Psoas muscle (tissue), 8 donors: ENCODE data around the gene COL25A1. TPM values are rescaled to one million over a fixed set of nuclear protein-coding genes. Genes with fewer than 3 reads are reported as not detected.

ENCODE experiments used
- ATAC-seq, 4 donors: fragments of 200-7000 bp; cut with Tn5 transposase; one replicate each; pipeline ENCODE4 v1.9.1; 2020; ENCODE audit warnings: moderate library complexity in 3 of 4, mild to moderate bottlenecking in 2 of 4
- DNase-seq, 2 donors: peaks; one replicate each; pipeline ENCODE4 v3.0.0-alpha.2; 2020
- H3K27ac ChIP-seq: fragments of 200-600 bp; one replicate; pipeline ENCODE4 v1.8.0; 2022
- H3K27me3 ChIP-seq, 3 donors: fragments of 200-600 bp in 1 of 3; one replicate each; pipeline versions ENCODE4 v1.6.1 to v1.8.0; 2013 to 2022; ENCODE audit warnings: low read length in 2 of 3, mild to moderate bottlenecking in 2 of 3, moderate library complexity in 1 of 3; ENCODE audit not compliant: insufficient read depth in 3 of 3
- H3K36me3 ChIP-seq, 2 donors: fragments of 200-600 bp in 1 of 2; one replicate each; pipeline versions ENCODE4 v1.6.1 to v1.8.0; 2013 to 2022; ENCODE audit warnings: low read depth in 1 of 2, mild to moderate bottlenecking in 1 of 2, moderate library complexity in 1 of 2; ENCODE audit not compliant: insufficient read depth in 1 of 2
- H3K4me1 ChIP-seq: fragments of 200-600 bp; one replicate; pipeline ENCODE4 v1.8.0; 2022
- H3K4me3 ChIP-seq: fragments of 200-600 bp; one replicate; pipeline ENCODE4 v1.8.0; 2022; ENCODE audit warnings: mild to moderate bottlenecking
- H3K9me3 ChIP-seq: fragments of 200-600 bp; one replicate; pipeline ENCODE4 v1.8.0; 2022
- WGBS, 3 donors: extraction: QIAGEN DNeasy Blood & Tissue Kit; methylation state at CpG; one replicate each; pipeline versions ENCODE4 v1.1.6 to v1.1.7; 2013; 5-methylcytosine and 5-hydroxymethylcytosine counted together
- intact Hi-C, 2 donors: fragments of 100-400 bp; cut with DNase I; formaldehyde crosslinking; loops; one replicate each; pipeline versions ENCODE4 v1.11.0 to v1.14.2; 2022
- polyA plus RNA-seq, 3 donors: library from polyadenylated mRNA; stranded (reverse); fragments of 200-250 nt; gene quantifications; one replicate each; pipeline ENCODE4 v1.2.3, GENCODE V29; 2013
- total RNA-seq, 4 donors: library from RNA; stranded (reverse); fragmentation: NEBNext Ultra II Directional in 2 of 4; extraction: Animal tissue kit (Norgen Biotek cat#: 25700) in 2 of 4; gene quantifications; one replicate each; pipeline versions ENCODE4 v1.2.1 to v1.2.4, GENCODE V29; 2021 to 2023
- TF ChIP-seq, protein P1 (sequence below): fragments of 200-600 bp; IDR thresholded peaks from one replicate; pipeline ENCODE4 v1.8.0; 2022; ENCODE audit warnings: antibody characterized with exemption
- donor health status: healthy with polysubstance abuse.
- donor health status: DM: no; HTN: no; CAD: no; lungs with moderate emphysema.
- donor health status: Bipolar disorder and iron deficiency.
- donor health status: healthy.
- donor health status: DM: yes; HTN: yes; CAD: no.
- donor health status: DM: no; HTN: no; CAD: no.
- donor health status: DM: no; HTN: no; CAD: no.
- donor health status: DM: yes; HTN: yes; CAD: no.

Gene COL25A1
- total and polyA plus RNA-seq, 7 donors: 0.14 to 1.5 (median 0.36) TPM

DNA sequence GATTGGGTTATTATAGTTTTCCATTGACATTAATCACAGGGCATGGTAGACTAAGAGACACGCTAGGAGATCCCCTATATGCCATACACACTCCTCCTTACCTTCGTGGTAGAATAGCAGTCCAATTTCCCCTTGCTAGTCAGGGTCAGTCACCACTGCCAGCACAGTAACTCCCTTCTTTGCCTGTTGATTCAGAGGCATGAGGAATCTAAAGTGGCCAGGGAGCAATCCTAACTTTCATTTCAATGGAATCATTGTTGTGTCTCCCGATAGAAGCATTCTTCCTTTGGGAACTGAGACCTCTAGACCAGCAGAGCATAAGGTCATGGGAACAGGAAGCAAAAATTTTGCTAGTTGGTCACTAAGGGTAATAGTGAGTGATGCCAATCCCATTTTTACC, 51.1 kb downstream of the COL25A1 start:
- Histone ChIP-seq H3K27ac (no peak overlapping the region), H3K4me1 (no peaks in the 10 kb centered on the region), H3K9me3 (no peaks in the 10 kb centered on the region), H3K36me3 (no peaks in the 10 kb centered on the region), H3K4me3 (no peak overlapping the region), H3K27me3 (no peaks in the 10 kb centered on the region)
- DNase-seq (no peak), ATAC-seq (no peak)
- WGBS, 3 donors: 72 to 76% (median 76%) methylated on average over 3 of the region's 3 CpGs
- TF ChIP-seq, protein P1, sequence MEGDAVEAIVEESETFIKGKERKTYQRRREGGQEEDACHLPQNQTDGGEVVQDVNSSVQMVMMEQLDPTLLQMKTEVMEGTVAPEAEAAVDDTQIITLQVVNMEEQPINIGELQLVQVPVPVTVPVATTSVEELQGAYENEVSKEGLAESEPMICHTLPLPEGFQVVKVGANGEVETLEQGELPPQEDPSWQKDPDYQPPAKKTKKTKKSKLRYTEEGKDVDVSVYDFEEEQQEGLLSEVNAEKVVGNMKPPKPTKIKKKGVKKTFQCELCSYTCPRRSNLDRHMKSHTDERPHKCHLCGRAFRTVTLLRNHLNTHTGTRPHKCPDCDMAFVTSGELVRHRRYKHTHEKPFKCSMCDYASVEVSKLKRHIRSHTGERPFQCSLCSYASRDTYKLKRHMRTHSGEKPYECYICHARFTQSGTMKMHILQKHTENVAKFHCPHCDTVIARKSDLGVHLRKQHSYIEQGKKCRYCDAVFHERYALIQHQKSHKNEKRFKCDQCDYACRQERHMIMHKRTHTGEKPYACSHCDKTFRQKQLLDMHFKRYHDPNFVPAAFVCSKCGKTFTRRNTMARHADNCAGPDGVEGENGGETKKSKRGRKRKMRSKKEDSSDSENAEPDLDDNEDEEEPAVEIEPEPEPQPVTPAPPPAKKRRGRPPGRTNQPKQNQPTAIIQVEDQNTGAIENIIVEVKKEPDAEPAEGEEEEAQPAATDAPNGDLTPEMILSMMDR: no peak
- intact Hi-C loops: no loop called here

DNA sequence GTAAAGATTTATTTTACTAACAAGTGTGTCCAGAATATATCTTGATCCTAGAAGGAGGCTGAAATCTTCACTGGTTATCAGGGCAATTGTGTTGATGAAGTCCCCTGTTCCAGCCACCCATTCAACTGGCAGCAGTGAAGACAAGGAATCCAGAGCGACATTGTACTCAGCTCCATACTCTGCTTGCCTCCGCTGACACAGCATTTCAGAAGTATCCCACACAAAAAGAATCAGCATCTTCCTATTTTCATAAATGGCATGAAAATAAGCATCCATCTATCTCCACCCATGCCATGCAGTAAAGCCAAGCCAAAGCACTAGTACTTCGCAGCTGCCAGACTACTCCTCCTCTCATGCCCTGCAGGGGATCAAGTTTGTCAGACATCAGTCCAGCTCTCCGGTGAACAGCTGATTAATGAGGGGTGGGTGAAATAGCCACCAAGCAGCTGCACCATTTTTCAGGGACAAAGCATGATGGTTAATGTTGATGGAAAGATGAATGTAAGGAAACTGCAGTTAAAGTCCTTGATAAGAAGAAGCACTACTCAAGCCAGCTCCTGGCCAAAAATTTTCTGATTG, 54.0 kb downstream of the COL25A1 start:
- no peaks in the 10 kb centered on the region for H3K27me3 ChIP-seq
- no peaks in the 10 kb centered on the region for H3K36me3 ChIP-seq
- DNase-seq (no peak), ATAC-seq (no peak)
- H3K9me3 ChIP-seq: no peaks in the 10 kb centered on the region
- TF ChIP-seq, protein P1: no peak
- intact Hi-C loops: no loop called here
- H3K4me3 ChIP-seq: no peak overlapping the region
- H3K4me1 ChIP-seq: no peaks in the 10 kb centered on the region
- WGBS, 3 donors: 56 to 69% (median 65%) methylated on average over 4 of the region's 4 CpGs
- no peak overlapping the region for H3K27ac ChIP-seq

DNA sequence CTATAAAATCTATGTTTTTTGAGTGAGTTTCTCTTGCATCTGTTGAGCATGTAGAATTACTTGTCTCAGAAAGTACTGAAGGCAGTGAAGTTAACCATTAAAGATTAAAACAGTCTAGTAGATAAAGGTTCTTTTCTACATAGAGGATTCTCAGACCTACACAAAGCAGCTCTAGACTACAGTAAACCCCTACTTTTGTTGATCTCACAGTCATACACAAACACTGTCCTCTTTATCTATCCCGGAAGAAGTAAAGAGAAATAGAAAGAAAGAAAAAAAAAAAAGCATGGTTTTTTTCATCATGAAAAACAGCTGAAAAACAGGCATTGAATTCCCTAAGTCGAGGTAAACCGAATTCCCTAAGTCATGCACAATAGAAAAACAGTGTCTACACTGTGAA, 58.6 kb downstream of the COL25A1 start:
- Histone ChIP-seq H3K27me3 (no peaks in the 10 kb centered on the region), H3K4me1 (no peaks in the 10 kb centered on the region), H3K36me3 (no peaks in the 10 kb centered on the region), H3K4me3 (no peak overlapping the region), H3K27ac (no peak overlapping the region), H3K9me3 (no peaks in the 10 kb centered on the region)
- DNase-seq: no peak
- intact Hi-C loops: no loop called here
- 87 to 89% (median 88%) methylated on average over 3 of the region's 3 CpGs for WGBS, 3 donors
- TF ChIP-seq, protein P1: no peak
- ATAC-seq: no peak

DNA sequence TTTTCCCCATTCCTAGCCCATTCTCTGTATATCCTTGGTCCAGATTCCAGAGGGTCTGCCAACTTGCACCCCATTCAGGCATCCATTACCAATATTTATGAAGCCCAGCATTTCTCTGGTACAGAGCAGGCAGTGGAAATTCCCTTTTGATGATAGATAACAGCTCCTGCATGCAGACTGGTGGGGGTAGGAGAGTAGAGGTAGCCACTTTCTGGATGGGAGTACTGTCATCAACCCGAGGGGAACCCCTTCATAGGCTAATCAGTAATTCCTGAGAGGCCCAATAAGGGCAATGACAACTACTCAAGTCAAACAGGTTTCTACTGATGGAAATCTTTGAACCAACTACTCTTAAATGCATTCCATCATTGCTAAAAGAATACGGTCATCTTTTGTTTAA, 63.7 kb downstream of the COL25A1 start:
- Histone ChIP-seq H3K4me1 (peaks cover 19% of the 10 kb centered on the region), H3K9me3 (peaks cover 4% of the 10 kb centered on the region), H3K27ac (no peak overlapping the region), H3K36me3 (no peaks in the 10 kb centered on the region), H3K4me3 (no peak overlapping the region), H3K27me3 (no peaks in the 10 kb centered on the region)
- intact Hi-C loops: no loop called here
- TF ChIP-seq, protein P1: no peak
- WGBS, 3 donors: 83 to 95% (median 85%) methylated on average over 2 of the region's 2 CpGs
- no peak for DNase-seq
- ATAC-seq: no peak

DNA sequence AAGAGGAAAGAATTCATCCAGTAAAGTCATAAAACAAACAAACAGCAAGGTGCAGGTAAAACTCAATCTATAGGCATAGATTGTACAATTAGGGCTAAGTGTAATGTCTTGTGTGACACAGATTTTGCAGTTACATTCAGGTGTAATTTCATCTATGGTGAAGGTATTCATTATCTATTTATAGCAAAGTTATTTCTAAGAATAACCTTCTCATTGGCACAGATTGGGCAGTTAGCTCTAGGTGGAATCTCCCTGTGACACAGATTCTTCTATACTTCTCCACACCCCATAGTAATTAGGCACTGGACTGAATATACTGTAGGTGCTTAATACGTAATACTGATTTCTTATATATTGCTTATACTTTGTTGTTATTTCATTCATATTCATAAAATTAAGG, 66.8 kb downstream of the COL25A1 start:
- H3K4me3 ChIP-seq: no peak overlapping the region
- peak overlapping the region; percentile 56 for H3K27ac ChIP-seq
- DNase-seq: no peak
- no peaks in the 10 kb centered on the region for H3K27me3 ChIP-seq
- intact Hi-C loops: no loop called here
- WGBS, 3 donors: 26 to 50% (median 44%) methylated on average over 1 of the region's 1 CpG
- ATAC-seq: peak; percentile 64 to 90 (median 86)
- H3K9me3 ChIP-seq: peaks cover 4% of the 10 kb centered on the region
- H3K36me3 ChIP-seq: no peaks in the 10 kb centered on the region
- H3K4me1 ChIP-seq: peaks cover 30% of the 10 kb centered on the region
- TF ChIP-seq, protein P1: no peak
